Measurements from ENCODE around the gene TMEM238L. TPM values are rescaled to one million over a fixed set of nuclear protein-coding genes. Genes with fewer than 3 reads are reported as not detected.
"Not testable (repeated sequence)": the region's sequence is repeated elsewhere in the genome, so short reads cannot be mapped to it uniquely, and the experiment has no call there.

Gene TMEM238L, protein sequence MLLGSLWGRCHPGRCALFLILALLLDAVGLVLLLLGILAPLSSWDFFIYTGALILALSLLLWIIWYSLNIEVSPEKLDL
- total RNA-seq: not detected in 2 replicates
- polyA plus RNA-seq: not detected in 2 replicates
- polyA plus RNA-seq (2011; cell fraction: cytosol; rRNA removed): not detected in 2 replicates
- polyA plus RNA-seq (2011; cell fraction: nucleus; rRNA removed): not detected in 2 replicates
- polyA plus RNA-seq (2012): not detected in 2 replicates
- not detected in 2 replicates for polyA minus RNA-seq
- not detected for polyA minus RNA-seq (2011; cell fraction: cytosol; rRNA and poly(A)+ RNA removed)
- polyA minus RNA-seq (2011; cell fraction: nucleus; rRNA and poly(A)+ RNA removed): not detected in 2 replicates
- not detected for Bru-seq, nascent RNA
- BruChase-seq, experiment 1, labeled RNA remaining after a 6-hour chase: not detected
- not detected for BruChase-seq, experiment 2, labeled RNA remaining after a 2-hour chase
- long read RNA-seq: 0 reads

DNA sequence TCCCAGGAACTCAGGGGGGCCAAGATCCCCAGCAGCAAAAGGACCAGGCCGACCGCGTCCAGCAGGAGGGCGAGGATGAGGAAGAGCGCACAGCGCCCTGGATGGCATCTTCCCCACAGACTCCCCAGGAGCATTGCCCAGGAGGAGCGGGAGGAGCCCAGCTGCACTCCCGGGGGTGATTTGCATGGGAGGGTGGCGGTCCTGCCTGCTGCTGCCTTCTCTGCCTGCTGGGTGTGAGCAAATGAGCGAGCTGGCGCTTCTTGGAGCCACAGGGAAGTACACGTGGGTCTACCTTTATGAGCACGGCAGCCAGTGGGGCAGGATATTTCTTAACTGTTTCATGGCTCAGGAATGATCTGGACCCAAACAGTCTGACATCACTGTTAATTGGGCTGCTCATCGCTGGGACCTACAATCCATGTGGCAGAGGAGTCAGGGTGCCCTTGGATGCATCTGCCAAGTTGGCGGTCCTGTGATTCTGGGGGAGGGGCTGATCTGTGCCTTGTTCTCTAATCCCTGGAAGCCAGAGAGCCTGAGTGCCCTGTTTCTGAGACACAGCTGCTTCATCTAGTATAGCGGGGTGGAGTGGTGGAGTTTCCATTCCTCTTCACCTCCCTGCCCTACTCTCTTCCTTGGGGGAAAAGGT, at the start of gene TMEM238L:
Gene TMEM238L (minus strand): TSS at position 270 of the 646 bp plus-strand sequence. CDS start 136 bp downstream, at position 134.
- no peak within 1 kb of the TSS for H3K9ac ChIP-seq (replicated peaks; ENCODE audit: extremely low read depth, insufficient read depth, low read length)
- H3K79me2 ChIP-seq (ENCODE audit: control insufficient read depth, insufficient read depth, low read length): no peaks in the 10 kb centered on the region
- TF ChIP-seq GATA2 (IDR thresholded peaks at IDR 0.05; ENCODE audit: insufficient read depth, insufficient read length, low read depth, low read length) (no peak), MYC (IDR thresholded peaks at IDR 0.05; ENCODE audit: low read depth, low read length) (no peak), POLR2A (IDR thresholded peaks at IDR 0.05; ENCODE audit: low read depth, low read length) (no peak), FOS (IDR thresholded peaks at IDR 0.05; ENCODE audit: borderline replicate concordance, insufficient read depth, low read length) (no peak), JUN (IDR thresholded peaks at IDR 0.05; ENCODE audit: borderline replicate concordance, insufficient read depth, insufficient read length, low read depth) (no peak), EZH2 (IDR thresholded peaks at IDR 0.05; ENCODE audit: borderline replicate concordance, low read depth, low read length, severe bottlenecking) (no peak)
- TF ChIP-seq, protein P1, sequence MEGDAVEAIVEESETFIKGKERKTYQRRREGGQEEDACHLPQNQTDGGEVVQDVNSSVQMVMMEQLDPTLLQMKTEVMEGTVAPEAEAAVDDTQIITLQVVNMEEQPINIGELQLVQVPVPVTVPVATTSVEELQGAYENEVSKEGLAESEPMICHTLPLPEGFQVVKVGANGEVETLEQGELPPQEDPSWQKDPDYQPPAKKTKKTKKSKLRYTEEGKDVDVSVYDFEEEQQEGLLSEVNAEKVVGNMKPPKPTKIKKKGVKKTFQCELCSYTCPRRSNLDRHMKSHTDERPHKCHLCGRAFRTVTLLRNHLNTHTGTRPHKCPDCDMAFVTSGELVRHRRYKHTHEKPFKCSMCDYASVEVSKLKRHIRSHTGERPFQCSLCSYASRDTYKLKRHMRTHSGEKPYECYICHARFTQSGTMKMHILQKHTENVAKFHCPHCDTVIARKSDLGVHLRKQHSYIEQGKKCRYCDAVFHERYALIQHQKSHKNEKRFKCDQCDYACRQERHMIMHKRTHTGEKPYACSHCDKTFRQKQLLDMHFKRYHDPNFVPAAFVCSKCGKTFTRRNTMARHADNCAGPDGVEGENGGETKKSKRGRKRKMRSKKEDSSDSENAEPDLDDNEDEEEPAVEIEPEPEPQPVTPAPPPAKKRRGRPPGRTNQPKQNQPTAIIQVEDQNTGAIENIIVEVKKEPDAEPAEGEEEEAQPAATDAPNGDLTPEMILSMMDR (IDR thresholded peaks at IDR 0.05; ENCODE audit: extremely low read depth in 1 of 2, insufficient read depth in 1 of 2, low read depth in 1 of 2, low read length in 2 of 2): no peak
- TF ChIP-seq, protein P2, sequence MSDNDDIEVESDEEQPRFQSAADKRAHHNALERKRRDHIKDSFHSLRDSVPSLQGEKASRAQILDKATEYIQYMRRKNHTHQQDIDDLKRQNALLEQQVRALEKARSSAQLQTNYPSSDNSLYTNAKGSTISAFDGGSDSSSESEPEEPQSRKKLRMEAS (IDR thresholded peaks at IDR 0.05; ENCODE audit: insufficient read depth, insufficient read length): no peak
- no peak within 1 kb of the TSS for H3K4me3 ChIP-seq (replicated peaks in 1 of 3; ENCODE audit: insufficient read depth in 1 of 3, low read depth in 1 of 3, low read length in 3 of 3)
- H3K9me1 ChIP-seq (replicated peaks; ENCODE audit: control insufficient read depth, extremely low read depth, insufficient read depth, low read length): no peaks in the 10 kb centered on the region
- CTCF ChIA-PET: no interaction called here
- DNase-seq (ENCODE audit: low read depth, low spot score) (no peak), FAIRE-seq (no peak)
- H3K4me1 ChIP-seq (ENCODE audit: control insufficient read depth, extremely low read depth, insufficient read depth, low read length): no peaks in the 10 kb centered on the region
- intact Hi-C loops (cut with micrococcal nuclease) (no loop called here), dilution Hi-C loops (cut with MboI; ENCODE audit: extremely low pct_ligation_motif_present, low sequenced_read_pairs) (no loop called here)
- H3K27ac ChIP-seq (ENCODE audit: insufficient read depth, low read depth, low read length): no peak within 1 kb of the TSS
- no peaks in the 10 kb centered on the region for H3K27me3 ChIP-seq (ENCODE audit: control insufficient read depth in 2 of 2, insufficient read depth in 2 of 2, low read length in 2 of 2)
- no peak within 1 kb of the TSS for H2AFZ ChIP-seq (ENCODE audit: low read depth, low read length)
- H3K9me3 ChIP-seq (replicated peaks; ENCODE audit: control insufficient read depth, insufficient read depth, low read length): no peaks in the 10 kb centered on the region
- H3K4me2 ChIP-seq (ENCODE audit: insufficient read depth, low read length): no peak within 1 kb of the TSS
- POLR2A ChIA-PET: no interaction called here
- H4K20me1 ChIP-seq (replicated peaks; ENCODE audit: control insufficient read depth, extremely low read depth, insufficient read depth, low read length): no peaks in the 10 kb centered on the region
- H3K36me3 ChIP-seq (ENCODE audit: control insufficient read depth in 2 of 2, extremely low read depth in 1 of 2, insufficient read depth in 2 of 2, low read length in 2 of 2): no peaks in the 10 kb centered on the region
- BruUV-seq (replicated peaks): no TSS peak

DNA sequence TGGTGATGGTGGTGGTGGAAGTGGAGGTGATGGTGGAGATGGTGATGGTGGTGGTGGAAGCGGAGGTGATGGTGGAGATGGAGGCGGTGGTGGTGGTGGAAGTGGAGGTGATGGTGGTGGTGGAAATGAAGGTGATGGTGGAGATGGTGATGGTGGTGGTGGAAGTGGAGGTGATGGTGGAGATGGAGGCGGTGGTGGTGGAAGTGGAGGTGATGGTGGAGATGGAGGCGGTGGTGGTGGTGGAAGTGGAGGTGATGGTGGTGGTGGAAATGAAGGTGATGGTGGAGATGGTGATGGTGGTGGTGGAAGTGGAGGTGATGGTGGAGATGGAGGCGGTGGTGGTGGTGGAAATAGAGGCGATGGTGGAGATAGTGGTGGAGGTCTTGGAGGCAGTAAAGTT, 42.7 kb upstream of the TMEM238L start:
- CTCF ChIA-PET: interaction anchor here (4.3 kb wide), 1 partner anchor 201 kb away, joined by 88 read pairs; no protein-coding TSS in a partner anchor
- H3K4me1 ChIP-seq (ENCODE audit: control insufficient read depth, extremely low read depth, insufficient read depth, low read length); H3K27me3 ChIP-seq (ENCODE audit: control insufficient read depth in 2 of 2, insufficient read depth in 2 of 2, low read length in 2 of 2); H3K4me2 ChIP-seq (ENCODE audit: insufficient read depth, low read length); H3K9me3 ChIP-seq (replicated peaks; ENCODE audit: control insufficient read depth, insufficient read depth, low read length); H4K20me1 ChIP-seq (replicated peaks; ENCODE audit: control insufficient read depth, extremely low read depth, insufficient read depth, low read length); H3K79me2 ChIP-seq (ENCODE audit: control insufficient read depth, insufficient read depth, low read length); H2AFZ ChIP-seq (ENCODE audit: low read depth, low read length); intact Hi-C loops (cut with micrococcal nuclease); H3K36me3 ChIP-seq (ENCODE audit: control insufficient read depth in 2 of 2, extremely low read depth in 1 of 2, insufficient read depth in 2 of 2, low read length in 2 of 2); FAIRE-seq; H3K9ac ChIP-seq (replicated peaks; ENCODE audit: extremely low read depth, insufficient read depth, low read length); H3K4me3 ChIP-seq (replicated peaks in 1 of 3; ENCODE audit: insufficient read depth in 1 of 3, low read depth in 1 of 3, low read length in 3 of 3); H3K9me1 ChIP-seq (replicated peaks; ENCODE audit: control insufficient read depth, extremely low read depth, insufficient read depth, low read length); DNase-seq (ENCODE audit: low read depth, low spot score); H3K27ac ChIP-seq (ENCODE audit: insufficient read depth, low read depth, low read length); POLR2A ChIA-PET; BruUV-seq (replicated peaks); dilution Hi-C loops (cut with MboI; ENCODE audit: extremely low pct_ligation_motif_present, low sequenced_read_pairs): not testable (repeated sequence)

All from endothelial cell of umbilical vein (primary cell).